Brain microvascular endothelial cell (primary cell): ENCODE data around the gene PKIB.
A peak's percentile ranks its signal among the peaks of the same experiment; 100 is the strongest.
"Not testable (repeated sequence)": the region's sequence is repeated elsewhere in the genome, so short reads cannot be mapped to it uniquely, and the experiment has no call there.

Experiments used
- DNase-seq: peaks from one replicate; pipeline ENCODE4 v3.0.0-alpha.2; 2020
- H3K27ac ChIP-seq: fragments of 250-450 bp; sonication (Bioruptor Pico); 2 replicates; pipeline ENCODE4 v1.5.1; 2020; ENCODE audit warnings: mild to moderate bottlenecking, moderate library complexity
- H3K27me3 ChIP-seq: fragments of 250-450 bp; sonication (Bioruptor Pico); replicated peaks from 2 replicates; pipeline ENCODE4 v1.5.1; 2020; ENCODE audit warnings: mild to moderate bottlenecking
- H3K36me3 ChIP-seq: fragments of 250-450 bp; sonication (Bioruptor Pico); replicated peaks from 2 replicates; pipeline ENCODE4 v1.5.1; 2020; ENCODE audit warnings: mild to moderate bottlenecking
- H3K4me3 ChIP-seq: 2 replicates; pipeline ENCODE4 v1.5.1; 2011; ENCODE audit warnings: low read depth, mild to moderate bottlenecking, control low read depth, low read length, moderate library complexity
- in situ Hi-C: cut with HindIII; loops from 2 replicates; pipeline ENCODE4 v1.10.0; 2017; ENCODE audit warnings: low sequenced_read_pairs, low pct_ligation_motif_present
- TF ChIP-seq, protein P1 (sequence below): IDR thresholded peaks from 2 replicates; pipeline ENCODE4 v1.5.1; 2011; ENCODE audit warnings: low read depth, mild to moderate bottlenecking, moderate library complexity, low read length, control low read depth, inconsistent platforms; ENCODE audit errors: missing control alignments

PKIB gene

DNA sequence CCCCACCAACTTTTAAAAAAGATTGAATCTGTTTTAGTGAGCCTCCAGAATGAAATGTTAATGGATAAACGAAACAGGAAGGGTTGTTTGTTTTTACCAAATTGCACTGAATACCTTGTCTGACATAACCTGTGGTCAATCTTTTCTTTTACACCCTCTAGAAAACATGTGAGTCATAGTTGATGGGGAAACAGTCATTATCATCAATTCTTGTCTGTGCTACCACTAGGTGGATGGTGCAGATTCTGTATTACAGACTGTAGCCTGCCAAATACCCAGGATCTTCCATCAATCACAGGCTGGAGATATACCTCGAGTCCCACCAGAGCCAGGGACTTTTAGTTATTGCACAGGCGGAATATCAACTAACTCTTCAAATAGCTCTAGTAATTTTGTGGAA lies 29.5 kb upstream of the PKIB start:
- Histone ChIP-seq H3K36me3 (no peaks in the 10 kb centered on the region), H3K4me3 (no peak overlapping the region), H3K27me3 (no peaks in the 10 kb centered on the region), H3K27ac (no peak overlapping the region)
- DNase-seq = no peak
- in situ Hi-C loops = no loop called here
- TF ChIP-seq, protein P1, sequence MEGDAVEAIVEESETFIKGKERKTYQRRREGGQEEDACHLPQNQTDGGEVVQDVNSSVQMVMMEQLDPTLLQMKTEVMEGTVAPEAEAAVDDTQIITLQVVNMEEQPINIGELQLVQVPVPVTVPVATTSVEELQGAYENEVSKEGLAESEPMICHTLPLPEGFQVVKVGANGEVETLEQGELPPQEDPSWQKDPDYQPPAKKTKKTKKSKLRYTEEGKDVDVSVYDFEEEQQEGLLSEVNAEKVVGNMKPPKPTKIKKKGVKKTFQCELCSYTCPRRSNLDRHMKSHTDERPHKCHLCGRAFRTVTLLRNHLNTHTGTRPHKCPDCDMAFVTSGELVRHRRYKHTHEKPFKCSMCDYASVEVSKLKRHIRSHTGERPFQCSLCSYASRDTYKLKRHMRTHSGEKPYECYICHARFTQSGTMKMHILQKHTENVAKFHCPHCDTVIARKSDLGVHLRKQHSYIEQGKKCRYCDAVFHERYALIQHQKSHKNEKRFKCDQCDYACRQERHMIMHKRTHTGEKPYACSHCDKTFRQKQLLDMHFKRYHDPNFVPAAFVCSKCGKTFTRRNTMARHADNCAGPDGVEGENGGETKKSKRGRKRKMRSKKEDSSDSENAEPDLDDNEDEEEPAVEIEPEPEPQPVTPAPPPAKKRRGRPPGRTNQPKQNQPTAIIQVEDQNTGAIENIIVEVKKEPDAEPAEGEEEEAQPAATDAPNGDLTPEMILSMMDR = peak; percentile 36

DNA sequence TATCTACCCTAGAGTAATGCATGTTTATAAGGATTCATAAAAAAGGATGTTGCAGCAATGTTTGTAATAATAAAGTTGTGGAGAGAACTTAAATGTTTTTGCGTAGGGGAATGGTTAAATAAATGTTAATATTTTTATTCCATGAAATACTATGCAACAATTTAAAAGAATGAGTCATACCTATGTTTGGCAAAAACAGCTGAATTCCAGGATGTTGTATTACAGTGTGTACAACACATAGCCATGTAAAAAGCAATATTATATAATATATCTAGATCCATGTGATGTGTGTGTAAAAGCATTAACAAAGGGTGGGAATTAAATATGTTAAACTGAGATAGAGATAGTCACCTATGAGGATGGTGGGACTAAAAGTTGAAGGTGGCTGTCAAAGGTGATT lies 21.1 kb upstream of the PKIB start:
- in situ Hi-C loops = no loop called here
- DNase-seq = no peak
- TF ChIP-seq, protein P1 = no peak

DNA sequence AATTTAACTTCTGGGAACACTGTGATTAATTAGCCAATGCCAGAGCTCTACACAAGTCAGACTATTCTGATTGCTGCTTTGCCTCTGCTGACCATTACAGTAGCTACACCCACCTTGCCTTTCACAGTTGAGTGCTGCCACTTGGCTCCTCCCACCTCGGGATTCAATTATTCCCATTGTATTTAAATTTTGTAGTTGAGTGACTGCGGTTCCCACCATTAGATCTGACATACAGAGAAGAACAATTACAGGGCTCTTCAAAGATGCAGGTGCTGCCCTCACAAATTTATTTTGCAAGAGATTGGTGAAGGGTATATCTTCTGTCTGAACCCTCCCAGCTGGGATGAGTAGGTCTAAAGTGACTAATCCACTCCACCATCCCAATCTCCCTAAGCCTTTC lies 11.9 kb upstream of the PKIB start:
- H3K4me3 ChIP-seq, H3K36me3 ChIP-seq, DNase-seq, H3K27ac ChIP-seq, H3K27me3 ChIP-seq, in situ Hi-C loops: not testable (repeated sequence)

More for the DNA sequence above, 21.1 kb upstream of the PKIB start:
- no peak overlapping the region for H3K4me3 ChIP-seq
- no peak overlapping the region for H3K27ac ChIP-seq
- no peaks in the 10 kb centered on the region for H3K36me3 ChIP-seq
- H3K27me3 ChIP-seq = no peaks in the 10 kb centered on the region

GRCh38 chr6:122604676-122605075 lies 5.5 kb upstream of the PKIB start:
- Histone ChIP-seq H3K36me3 (no peaks in the 10 kb centered on the region), H3K4me3 (no peak overlapping the region), H3K27me3 (no peaks in the 10 kb centered on the region), H3K27ac (no peak overlapping the region)
- TF ChIP-seq, protein P1 = no peak
- DNase-seq = no peak
- in situ Hi-C loops = no loop called here

GRCh38 chr6:122610690-122611455 lies 668 bp downstream of the PKIB start:
- Histone ChIP-seq H3K4me3 (peak overlapping the region; percentile 78), H3K27me3 (peaks cover 4% of the 10 kb centered on the region), H3K36me3 (no peaks in the 10 kb centered on the region), H3K27ac (no peak overlapping the region)
- no peak for DNase-seq
- in situ Hi-C loops = no loop called here
- TF ChIP-seq, protein P1 = peak; percentile 23

GRCh38 chr6:122612838-122613237 lies 2.6 kb downstream of the PKIB start:
- Histone ChIP-seq H3K27me3 (peaks cover 4% of the 10 kb centered on the region), H3K4me3 (no peak overlapping the region), H3K36me3 (no peaks in the 10 kb centered on the region), H3K27ac (no peak overlapping the region)
- TF ChIP-seq, protein P1 = no peak
- in situ Hi-C loops = no loop called here
- DNase-seq = no peak
